Hepatocyte (in vitro differentiated cells): ENCODE results near the gene CNIH2. TPM values are rescaled to one million over a fixed set of nuclear protein-coding genes. Genes with fewer than 3 reads are reported as not detected.

Experiments
- DNase-seq: peaks from one replicate; pipeline ENCODE4 v3.0.0-alpha.2; 2016; ENCODE audit warnings: low spot score
- H2AFZ ChIP-seq: fragments of 200-600 bp; sonication (generic); 2 replicates; pipeline ENCODE4 v1.6.0; 2016; ENCODE audit warnings: antibody characterized with exemption, mild to moderate bottlenecking
- H3K27ac ChIP-seq: fragments of 200-600 bp; sonication (generic); 2 replicates; pipeline ENCODE4 v1.5.1; 2016; ENCODE audit warnings: mild to moderate bottlenecking
- H3K27me3 ChIP-seq: fragments of 200-600 bp; sonication (generic); 2 replicates; pipeline ENCODE4 v1.6.1; 2016
- H3K36me3 ChIP-seq: fragments of 200-600 bp; sonication (generic); replicated peaks from 2 replicates; pipeline ENCODE4 v1.5.1; 2016; ENCODE audit warnings: low read depth; ENCODE audit not compliant: insufficient read depth
- H3K4me1 ChIP-seq: fragments of 200-600 bp; sonication (generic); 2 replicates; pipeline ENCODE4 v1.5.1; 2016; ENCODE audit warnings: mild to moderate bottlenecking, moderate library complexity; ENCODE audit not compliant: insufficient read depth
- H3K4me2 ChIP-seq: fragments of 200-600 bp; sonication (generic); 2 replicates; pipeline ENCODE4 v1.6.0; 2016
- H3K4me3 ChIP-seq: fragments of 200-600 bp; sonication (generic); 2 replicates; pipeline ENCODE4 v1.5.1; 2016; ENCODE audit warnings: mild to moderate bottlenecking
- H3K79me2 ChIP-seq: fragments of 200-600 bp; sonication (generic); 2 replicates; pipeline ENCODE4 v1.6.0; 2017; ENCODE audit warnings: mild to moderate bottlenecking
- H3K9me2 ChIP-seq: fragments of 200-600 bp; sonication (generic); replicated peaks from 2 replicates; pipeline ENCODE4 v1.6.0; 2017; ENCODE audit warnings: mild to moderate bottlenecking; ENCODE audit not compliant: insufficient read depth
- H3K9me3 ChIP-seq: fragments of 200-600 bp; sonication (generic); 2 replicates; pipeline ENCODE4 v1.5.1; 2016; ENCODE audit warnings: low read depth, mild to moderate bottlenecking
- H4K20me1 ChIP-seq: fragments of 200-600 bp; sonication (generic); 2 replicates; pipeline ENCODE4 v1.6.0; 2016; ENCODE audit warnings: mild to moderate bottlenecking; ENCODE audit not compliant: insufficient read depth, poor library complexity, severe bottlenecking
- CTCF ChIP-seq: fragments of 200-600 bp; sonication (generic); IDR thresholded peaks from 2 replicates; pipeline ENCODE4 v1.5.1; 2016; ENCODE audit warnings: antibody characterized with exemption, mild to moderate bottlenecking; ENCODE audit not compliant: poor library complexity
- EZH2 ChIP-seq: fragments of 200-600 bp; sonication (generic); IDR thresholded peaks from 2 replicates; pipeline ENCODE4 v1.6.1; 2016; ENCODE audit warnings: antibody characterized with exemption, mild to moderate bottlenecking, borderline replicate concordance
- EZH2phosphoT487 ChIP-seq: fragments of 200-600 bp; sonication (generic); IDR thresholded peaks from one replicate; pipeline ENCODE4 v1.6.1; 2018; ENCODE audit warnings: antibody characterized with exemption, mild to moderate bottlenecking, low read depth, moderate library complexity; ENCODE audit not compliant: unreplicated experiment, severe bottlenecking
- WGBS: methylation state at CpG from one replicate; pipeline ENCODE4 v1.1.6; 2016; ENCODE audit warnings: low lambda C conversion rate; ENCODE audit errors: missing lambda C conversion rate; 5-methylcytosine and 5-hydroxymethylcytosine counted together
- polyA plus RNA-seq: library from polyadenylated mRNA; unstranded; fragments of >200 nt; fragmentation: Nextera tagmentation; extraction: Ambion mirVana; gene quantifications from 2 replicates; pipeline ENCODE4 v1.2.1, GENCODE V29; 2016
- total RNA-seq: library from RNA; depleted of rRNA; stranded (reverse); fragments of >200 nt; gene quantifications from 2 replicates; pipeline ENCODE4 v1.2.3, GENCODE V29; 2014

The CNIH2 gene
- total and polyA plus RNA-seq, 2 experiments from 2014 or later: 1.7 to 6.2 TPM

GRCh38 chr11:66235141-66235540, 42.8 kb upstream of the CNIH2 start:
- TF ChIP-seq CTCF (no peak), EZH2phosphoT487 (no peak), EZH2 (no peak)
- no peak overlapping the region for H2AFZ ChIP-seq
- H3K27me3 ChIP-seq: no peaks in the 10 kb centered on the region
- no peak overlapping the region for H3K27ac ChIP-seq
- H3K79me2 ChIP-seq: no peaks in the 10 kb centered on the region
- H3K36me3 ChIP-seq: no peaks in the 10 kb centered on the region
- no peak overlapping the region for H3K4me2 ChIP-seq
- no peak for DNase-seq
- H3K4me3 ChIP-seq: no peak overlapping the region
- H3K4me1 ChIP-seq: no peaks in the 10 kb centered on the region
- no peaks in the 10 kb centered on the region for H4K20me1 ChIP-seq
- WGBS: 97% methylated on average over 11 of the region's 11 CpGs
- no peaks in the 10 kb centered on the region for H3K9me2 ChIP-seq
- no peaks in the 10 kb centered on the region for H3K9me3 ChIP-seq

GRCh38 chr11:66237867-66238266, 40.1 kb upstream of the CNIH2 start:
- H3K27ac ChIP-seq: no peak overlapping the region
- TF ChIP-seq EZH2phosphoT487: no peak
- TF ChIP-seq EZH2: no peak
- TF ChIP-seq CTCF: no peak
- no peak overlapping the region for H3K4me2 ChIP-seq
- H3K9me2 ChIP-seq: no peaks in the 10 kb centered on the region
- no peaks in the 10 kb centered on the region for H3K9me3 ChIP-seq
- H3K36me3 ChIP-seq: no peaks in the 10 kb centered on the region
- H3K4me3 ChIP-seq: no peak overlapping the region
- WGBS: 91% methylated on average over 6 of the region's 6 CpGs
- no peaks in the 10 kb centered on the region for H4K20me1 ChIP-seq
- no peak overlapping the region for H2AFZ ChIP-seq
- H3K79me2 ChIP-seq: no peaks in the 10 kb centered on the region
- no peaks in the 10 kb centered on the region for H3K4me1 ChIP-seq
- H3K27me3 ChIP-seq: no peaks in the 10 kb centered on the region
- DNase-seq: no peak

GRCh38 chr11:66238786-66239413, 39.1 kb upstream of the CNIH2 start:
- H3K4me2 ChIP-seq: no peak overlapping the region
- H3K79me2 ChIP-seq: no peaks in the 10 kb centered on the region
- H3K36me3 ChIP-seq: no peaks in the 10 kb centered on the region
- H3K9me2 ChIP-seq: no peaks in the 10 kb centered on the region
- no peaks in the 10 kb centered on the region for H4K20me1 ChIP-seq
- no peak for DNase-seq
- H3K4me1 ChIP-seq: no peaks in the 10 kb centered on the region
- TF ChIP-seq EZH2phosphoT487 (no peak), CTCF (no peak), EZH2 (no peak)
- no peak overlapping the region for H2AFZ ChIP-seq
- H3K27me3 ChIP-seq: no peaks in the 10 kb centered on the region
- H3K4me3 ChIP-seq: no peak overlapping the region
- 97% methylated on average over 17 of the region's 17 CpGs for WGBS
- no peaks in the 10 kb centered on the region for H3K9me3 ChIP-seq
- H3K27ac ChIP-seq: no peak overlapping the region

GRCh38 chr11:66239511-66239910, 38.5 kb upstream of the CNIH2 start:
- WGBS: 88% methylated on average over 3 of the region's 3 CpGs

More at GRCh38 chr11:66239511-66239910, 38.5 kb upstream of the CNIH2 start:
- no peaks in the 10 kb centered on the region for H3K27me3 ChIP-seq
- H3K4me2 ChIP-seq: no peak overlapping the region
- no peaks in the 10 kb centered on the region for H3K36me3 ChIP-seq
- no peak for DNase-seq
- H2AFZ ChIP-seq: no peak overlapping the region
- no peaks in the 10 kb centered on the region for H3K79me2 ChIP-seq
- H3K4me3 ChIP-seq: no peak overlapping the region
- TF ChIP-seq CTCF (no peak), EZH2 (no peak), EZH2phosphoT487 (no peak)
- H3K4me1 ChIP-seq: no peaks in the 10 kb centered on the region
- no peaks in the 10 kb centered on the region for H3K9me3 ChIP-seq
- H3K27ac ChIP-seq: no peak overlapping the region
- H4K20me1 ChIP-seq: no peaks in the 10 kb centered on the region
- no peaks in the 10 kb centered on the region for H3K9me2 ChIP-seq
